A673 (cell line): ENCODE data around the gene GRK4. TPM values are rescaled to one million over a fixed set of nuclear protein-coding genes. Genes with fewer than 3 reads are reported as not detected.

Experiments
- BruUV-seq: library from RNA; stranded (reverse); fragments of 400-500 nt; replicated peaks from 2 replicates; lab custom pipeline; 2021; lab: Mats Ljungman, UMichigan
- CTCF ChIA-PET: fragments of 300-600 bp; sonication (Branson Sonifier 250); formaldehyde crosslinking; loops from one replicate; lab custom pipeline; 2022; ENCODE audit warnings: antibody characterized with exemption; lab: Charles Lee
- POLR2A ChIA-PET: fragments of 300-600 bp; sonication (Branson Sonifier 250); formaldehyde crosslinking; loops from one replicate; lab custom pipeline; 2022; ENCODE audit warnings: antibody characterized with exemption; ENCODE audit not compliant: low non-redundant PET; lab: Charles Lee
- DNase-seq: peaks from one replicate; pipeline ENCODE4 v3.0.0-alpha.2; 2015; ENCODE audit warnings: low spot score
- H3K27ac ChIP-seq: fragments of 200-600 bp; sonication (generic); 2 replicates; pipeline ENCODE4 v1.5.1; 2016; ENCODE audit warnings: mixed run types, low read depth, mild to moderate bottlenecking, mixed read lengths, antibody characterized with exemption, low read length; ENCODE audit not compliant: poor library complexity, severe bottlenecking
- H3K27me3 ChIP-seq: fragments of 200-600 bp; sonication (generic); replicated peaks from 2 replicates; pipeline ENCODE4 v1.6.1; 2017; ENCODE audit warnings: mixed run types, low read depth, mild to moderate bottlenecking, mixed read lengths, antibody characterized with exemption, low read length; ENCODE audit not compliant: insufficient read depth, poor library complexity
- H3K36me3 ChIP-seq: fragments of 200-600 bp; sonication (generic); 2 replicates; pipeline ENCODE4 v1.6.1; 2016; ENCODE audit warnings: mixed run types, mild to moderate bottlenecking, mixed read lengths, antibody characterized with exemption, low read length; ENCODE audit not compliant: insufficient read depth, poor library complexity, severe bottlenecking
- H3K4me1 ChIP-seq: fragments of 200-600 bp; sonication (generic); 2 replicates; pipeline ENCODE4 v1.6.1; 2017; ENCODE audit warnings: mixed run types, mild to moderate bottlenecking, mixed read lengths, antibody characterized with exemption, low read length; ENCODE audit not compliant: insufficient read depth, poor library complexity, severe bottlenecking
- H3K4me3 ChIP-seq: fragments of 200-600 bp; sonication (generic); 2 replicates; pipeline ENCODE4 v1.5.1; 2016; ENCODE audit warnings: low read depth, mixed run types, mild to moderate bottlenecking, mixed read lengths, low read length; ENCODE audit not compliant: poor library complexity, severe bottlenecking
- H3K9me3 ChIP-seq: fragments of 200-600 bp; sonication (generic); 2 replicates; pipeline ENCODE4 v1.6.1; 2016; ENCODE audit warnings: mixed run types, low read depth, mild to moderate bottlenecking, mixed read lengths, antibody characterized with exemption, low read length; ENCODE audit not compliant: poor library complexity, severe bottlenecking
- CTCF ChIP-seq: fragments of 300-800, 200-600 bp; sonication (generic); conservative IDR thresholded peaks from 2 replicates; pipeline ENCODE4 v1.5.1; 2017; ENCODE audit warnings: low read depth, mild to moderate bottlenecking, antibody characterized with exemption, low read length, moderate library complexity, mixed read lengths
- EZH2 ChIP-seq: fragments of 200-600 bp; sonication (generic); IDR thresholded peaks from 2 replicates; pipeline ENCODE4 v1.6.1; 2017; ENCODE audit warnings: borderline replicate concordance, low read depth, mild to moderate bottlenecking, mixed read lengths, antibody characterized with exemption, low read length; ENCODE audit not compliant: poor library complexity, severe bottlenecking
- intact Hi-C: fragments of 100-400 bp; cut with micrococcal nuclease; formaldehyde crosslinking; loops from one replicate; pipeline ENCODE4 v1.10.0; 2022; ENCODE audit not compliant: unreplicated experiment
- total RNA-seq: library from RNA; stranded (reverse); gene quantifications from 2 replicates; pipeline ENCODE4 v1.2.3, GENCODE V29; 2021

GRK4 gene
- total RNA-seq, 1 experiment from 2014 or later, result 5.9 TPM

- Histone ChIP-seq H3K9me3 (no peaks in the 10 kb centered on the region), H3K36me3 (peaks cover 50% of the 10 kb centered on the region), H3K27ac (no peak overlapping the region), H3K27me3 (no peaks in the 10 kb centered on the region), H3K4me1 (peaks cover 3% of the 10 kb centered on the region), H3K4me3 (no peak overlapping the region)
- DNase-seq, result no peak
- intact Hi-C loops, result no loop called here
- CTCF ChIA-PET, result no interaction called here
- BruUV-seq, result no TSS peak
- POLR2A ChIA-PET, result no interaction called here
- TF ChIP-seq CTCF (no peak), EZH2 (no peak)
These were observed 35.7 kb upstream of the GRK4 start for GRCh38 chr4:2927696-2928075.

GRCh38 chr4:2928242-2929176, 34.9 kb upstream of the GRK4 start:
- CTCF ChIA-PET, result no interaction called here
- H3K27ac ChIP-seq, result no peak overlapping the region

GRCh38 chr4:2929469-2929868, 33.9 kb upstream of the GRK4 start:
- Histone ChIP-seq H3K27me3 (no peaks in the 10 kb centered on the region), H3K4me3 (no peak overlapping the region), H3K27ac (no peak overlapping the region), H3K4me1 (peaks cover 10% of the 10 kb centered on the region), H3K36me3 (peaks cover 49% of the 10 kb centered on the region), H3K9me3 (no peaks in the 10 kb centered on the region)
- intact Hi-C loops, result no loop called here
- ChIA-PET POLR2A (no interaction called here), CTCF (no interaction called here)
- BruUV-seq, result TSS peak; percentile 78
- TF ChIP-seq CTCF, result no peak
- TF ChIP-seq EZH2, result no peak
- DNase-seq, result no peak

More at GRCh38 chr4:2928242-2929176, 34.9 kb upstream of the GRK4 start:
- intact Hi-C loops, result no loop called here
- no peaks in the 10 kb centered on the region for H3K9me3 ChIP-seq
- peaks cover 10% of the 10 kb centered on the region for H3K4me1 ChIP-seq
- POLR2A ChIA-PET, result no interaction called here
- H3K27me3 ChIP-seq, result no peaks in the 10 kb centered on the region
- TF ChIP-seq CTCF, result no peak
- TF ChIP-seq EZH2, result no peak
- H3K4me3 ChIP-seq, result no peak overlapping the region
- BruUV-seq, result no TSS peak
- H3K36me3 ChIP-seq, result peaks cover 50% of the 10 kb centered on the region
- DNase-seq, result no peak
